ENCODE measurements around the gene SRRM4.

The SRRM4 gene

DNA sequence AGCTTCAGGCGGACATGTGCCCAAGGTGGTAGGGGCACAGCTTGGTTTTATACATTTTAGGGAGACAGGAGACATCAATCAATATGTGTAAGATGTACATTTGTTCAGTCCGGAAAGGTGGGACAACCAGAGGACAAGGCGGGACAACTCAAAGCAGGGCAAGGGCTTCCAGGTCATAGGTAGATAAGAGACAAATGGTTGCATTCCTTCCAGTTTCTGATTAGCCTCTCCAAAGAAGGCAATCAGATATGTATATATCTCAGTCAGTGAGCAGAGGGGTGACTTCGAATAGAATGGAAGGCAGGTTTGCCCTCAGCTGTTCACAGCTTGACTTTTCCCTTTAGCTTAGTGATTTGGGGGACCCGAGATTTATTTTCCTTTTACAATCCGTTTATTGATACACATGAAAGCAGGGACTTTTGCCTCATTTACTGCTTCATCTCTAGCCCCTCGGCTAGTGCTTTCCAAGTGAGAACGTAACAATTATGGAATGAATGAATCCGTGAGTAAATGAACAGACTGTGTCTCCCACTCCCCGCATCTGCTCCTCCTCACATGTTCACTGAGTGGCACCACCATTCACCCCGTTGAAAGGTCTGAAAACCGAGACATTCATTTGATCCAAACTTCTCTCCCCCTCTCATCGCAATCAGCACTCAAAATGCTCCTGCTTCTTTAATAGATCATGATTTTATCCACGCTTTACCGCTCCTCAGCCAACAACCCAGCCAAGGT, 190.5 kb downstream of the SRRM4 start:
- no peak for DNase-seq

DNA sequence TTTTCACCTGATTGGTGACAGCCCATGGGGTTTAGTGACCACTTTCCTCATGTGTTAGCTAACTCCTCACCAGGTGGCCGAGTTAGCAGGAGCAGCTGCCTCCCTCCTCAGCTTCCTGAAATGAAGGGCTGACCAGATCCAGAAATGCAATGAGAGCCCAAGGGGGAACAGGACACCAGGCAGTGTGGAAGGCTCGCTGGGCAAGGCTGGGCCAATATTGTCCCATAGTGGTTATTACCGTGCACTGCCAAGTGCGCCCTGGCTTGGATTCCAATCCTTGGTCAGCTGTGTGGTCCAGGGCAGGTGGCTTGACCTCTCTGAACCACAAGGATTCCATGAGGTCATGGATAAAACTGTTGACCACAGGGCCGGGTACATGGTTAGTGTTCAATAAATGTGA, 193.7 kb downstream of the SRRM4 start:
- DNase-seq, result no peak

DNA sequence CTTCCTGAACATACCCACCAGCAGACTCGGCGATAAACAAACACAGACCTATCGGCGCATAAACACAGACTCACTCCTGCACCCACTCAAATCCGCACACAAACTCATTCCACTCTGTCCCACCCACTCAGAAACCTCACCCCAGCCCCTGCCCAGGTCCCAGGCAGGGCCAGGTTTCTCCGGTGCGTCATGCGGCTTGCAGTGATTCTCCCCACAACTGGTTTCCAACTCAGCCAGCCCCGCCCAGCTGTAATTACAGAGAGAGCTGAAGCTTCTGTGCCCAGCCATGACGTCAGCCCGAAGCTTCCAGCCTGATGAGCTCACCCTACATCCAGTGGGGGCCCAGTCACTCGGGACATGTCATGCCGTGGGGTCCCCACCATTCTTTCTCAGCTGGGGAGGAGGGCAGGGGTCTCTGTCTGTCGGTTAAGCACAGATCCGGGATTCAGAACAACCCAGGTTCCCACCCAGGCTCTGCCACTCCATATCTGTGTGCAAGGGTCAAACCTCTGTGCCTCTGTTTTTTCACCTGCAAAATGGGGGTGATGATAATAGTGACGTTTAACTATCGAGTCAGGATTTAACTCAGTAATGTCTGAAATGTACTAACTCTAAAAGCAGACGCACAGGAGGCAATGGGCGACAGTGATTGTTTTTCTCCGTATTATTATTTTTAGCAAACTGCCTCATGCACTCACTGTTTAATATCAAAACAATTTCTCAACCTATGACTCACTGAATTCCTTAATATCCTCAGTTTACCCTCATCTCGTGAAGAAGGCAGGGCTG, 195.1 kb downstream of the SRRM4 start:
- peak; percentile 84 for DNase-seq

DNA sequence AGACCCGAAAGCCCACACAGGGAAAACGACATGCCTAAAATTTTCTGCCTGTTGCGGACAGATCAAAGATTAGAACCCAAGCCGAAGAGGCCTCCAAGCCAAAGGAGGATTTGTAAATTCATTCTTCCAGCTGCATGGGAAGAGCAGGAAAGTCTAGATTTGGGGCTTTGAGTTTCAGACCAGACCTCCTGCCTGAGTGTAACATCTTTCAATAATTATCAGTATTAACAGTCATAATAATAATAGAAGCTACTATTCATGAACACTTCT, 195.7 kb downstream of the SRRM4 start:
- no peak for DNase-seq

DNA sequence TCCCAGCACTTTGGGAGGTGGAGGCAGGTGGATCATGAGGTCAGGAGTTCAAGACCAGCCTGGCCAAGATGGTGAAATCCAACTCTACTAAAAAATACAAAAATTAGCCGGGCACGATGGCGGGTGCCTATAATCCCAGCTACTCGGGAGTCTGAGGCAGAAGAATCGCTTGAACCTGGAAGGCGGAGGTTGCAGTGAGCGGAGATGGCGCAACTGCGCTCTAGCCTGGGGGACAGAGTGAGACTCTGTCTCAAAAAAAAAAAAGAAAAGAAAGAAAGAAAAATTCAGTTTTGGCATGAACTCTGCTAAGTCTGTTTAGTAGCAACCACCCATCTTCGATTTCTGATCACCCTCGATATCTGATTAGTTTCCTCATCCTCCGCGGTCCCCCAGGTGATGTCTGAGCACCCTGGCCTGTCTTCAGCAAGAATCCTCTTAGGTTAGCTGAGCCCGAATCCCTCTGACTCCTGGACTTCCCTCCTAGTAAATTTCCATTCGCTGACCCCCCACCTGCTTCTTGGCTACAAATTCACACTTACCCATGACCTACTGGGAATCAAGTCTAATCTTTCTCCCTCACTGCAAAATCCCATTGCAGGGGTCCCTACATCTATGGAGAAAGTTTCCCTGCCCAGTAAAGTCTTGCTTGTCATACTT, 196.5 kb downstream of the SRRM4 start:
- no peak for DNase-seq

DNA sequence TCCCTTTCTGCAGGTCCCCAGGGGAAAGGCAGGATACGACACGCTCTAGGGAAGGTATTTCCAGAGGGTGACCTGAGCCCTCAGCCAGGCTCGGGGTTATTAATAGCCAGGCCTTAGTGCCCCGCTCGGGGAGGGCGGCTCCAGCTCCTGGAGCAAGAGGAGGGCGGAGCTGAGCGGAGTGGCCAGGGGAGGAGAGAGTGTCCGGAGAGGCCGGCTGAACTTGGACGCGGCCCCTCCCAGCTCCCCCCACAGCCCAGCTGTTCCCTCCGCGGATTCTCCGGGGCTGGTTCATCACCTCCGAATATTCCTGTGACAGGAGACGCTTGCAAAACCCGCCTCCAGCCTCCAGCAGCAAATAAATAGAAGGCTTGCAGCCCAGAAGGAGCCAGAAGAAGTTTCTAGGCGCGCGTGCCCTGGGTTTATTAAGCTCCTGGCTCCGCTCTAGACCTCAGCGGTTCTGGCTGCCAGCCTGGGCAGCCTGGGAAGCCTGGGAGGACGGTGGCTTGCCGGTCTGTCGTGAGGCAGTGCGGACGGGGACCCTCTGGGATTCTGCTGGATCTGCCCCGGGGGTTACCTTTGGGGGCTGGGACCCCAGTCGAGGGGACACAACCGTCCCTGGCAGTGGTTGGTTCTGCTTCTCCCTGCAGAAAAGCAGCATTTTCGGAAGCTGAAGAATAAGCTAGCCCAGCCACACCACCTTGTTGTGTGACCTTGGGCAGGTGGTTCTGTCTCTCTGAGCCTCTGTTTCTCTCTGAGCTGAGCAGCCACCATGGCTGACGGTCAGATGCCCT, 197.4 kb downstream of the SRRM4 start, which contains the start of gene HSPB8:
HSPB8 (plus strand) TSS at position 388 of the 791 bp plus-strand sequence; CDS start at position 770, 382 bp downstream.
- DNase-seq, result peak; percentile 77

DNA sequence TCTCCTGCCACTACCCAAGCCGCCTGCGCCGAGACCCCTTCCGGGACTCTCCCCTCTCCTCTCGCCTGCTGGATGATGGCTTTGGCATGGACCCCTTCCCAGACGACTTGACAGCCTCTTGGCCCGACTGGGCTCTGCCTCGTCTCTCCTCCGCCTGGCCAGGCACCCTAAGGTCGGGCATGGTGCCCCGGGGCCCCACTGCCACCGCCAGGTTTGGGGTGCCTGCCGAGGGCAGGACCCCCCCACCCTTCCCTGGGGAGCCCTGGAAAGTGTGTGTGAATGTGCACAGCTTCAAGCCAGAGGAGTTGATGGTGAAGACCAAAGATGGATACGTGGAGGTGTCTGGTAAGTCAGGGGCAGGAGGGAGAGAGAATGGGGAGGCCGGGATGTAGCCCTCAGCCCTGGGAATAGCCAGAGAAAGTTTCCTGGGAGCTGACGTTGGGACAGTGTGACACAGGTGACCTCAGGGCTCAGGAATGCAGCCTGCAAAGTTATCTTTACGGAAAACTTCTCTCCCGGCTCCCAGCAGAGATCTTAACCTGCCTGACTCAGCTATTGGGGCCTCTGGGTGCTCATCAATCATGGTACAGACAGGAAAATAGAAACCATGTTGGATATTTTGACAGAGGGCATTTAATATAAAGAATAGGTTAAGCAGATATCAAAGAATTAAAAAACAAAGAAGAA, 198.1 kb downstream of the SRRM4 start:
- DNase-seq, result no peak

DNA sequence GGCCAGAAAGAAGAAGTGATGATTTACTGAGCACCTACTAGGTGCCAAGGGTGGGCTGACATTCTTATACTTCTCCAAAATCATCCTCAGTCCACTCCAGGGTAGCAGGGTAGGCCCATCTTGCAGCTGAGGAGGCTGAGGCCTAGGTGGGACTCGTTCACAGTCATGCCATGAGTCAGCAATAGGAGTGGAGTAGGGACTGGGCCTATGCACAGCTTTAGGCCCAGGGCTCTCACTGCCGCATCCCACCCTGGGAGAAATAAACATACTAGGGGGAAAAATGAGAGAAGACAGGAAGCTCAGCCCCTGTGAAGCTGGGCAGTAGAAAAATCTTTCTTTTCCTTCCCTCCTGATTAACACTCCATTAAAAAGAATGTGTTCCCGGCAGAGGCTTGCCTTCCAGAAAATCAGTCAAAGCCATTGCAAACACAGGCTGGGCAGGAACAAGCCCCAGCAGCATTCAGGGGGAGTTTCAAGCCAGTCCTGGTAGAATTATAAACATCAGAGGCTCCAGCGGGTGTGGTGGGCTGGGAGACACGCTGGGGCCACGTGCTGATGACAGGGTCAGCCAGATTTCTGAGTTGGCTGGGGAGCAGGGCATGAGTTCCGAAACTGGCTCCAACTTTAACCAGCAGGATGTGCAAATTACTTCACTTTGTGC, 199.2 kb downstream of the SRRM4 start:
- DNase-seq, result no peak

DNA sequence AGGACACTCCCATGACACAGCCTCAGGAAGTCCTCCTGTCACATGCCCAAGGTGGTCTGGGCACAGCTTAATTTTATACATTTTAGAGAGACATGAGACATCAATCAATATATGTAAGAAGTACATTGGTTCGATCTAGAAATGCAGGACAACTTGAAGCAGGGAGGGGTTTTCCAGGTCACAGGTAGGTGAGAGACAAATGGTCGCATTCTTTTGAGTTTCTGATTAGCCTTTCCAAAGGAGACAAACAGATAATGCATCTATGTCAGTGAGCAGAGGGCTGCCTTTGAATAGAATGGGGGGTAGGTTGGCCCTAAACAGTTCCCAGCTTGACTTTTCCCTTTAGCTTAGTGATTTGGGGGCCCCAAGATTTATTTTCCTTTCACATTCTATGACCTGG, 199.9 kb downstream of the SRRM4 start:
- DNase-seq, result no peak

DNA sequence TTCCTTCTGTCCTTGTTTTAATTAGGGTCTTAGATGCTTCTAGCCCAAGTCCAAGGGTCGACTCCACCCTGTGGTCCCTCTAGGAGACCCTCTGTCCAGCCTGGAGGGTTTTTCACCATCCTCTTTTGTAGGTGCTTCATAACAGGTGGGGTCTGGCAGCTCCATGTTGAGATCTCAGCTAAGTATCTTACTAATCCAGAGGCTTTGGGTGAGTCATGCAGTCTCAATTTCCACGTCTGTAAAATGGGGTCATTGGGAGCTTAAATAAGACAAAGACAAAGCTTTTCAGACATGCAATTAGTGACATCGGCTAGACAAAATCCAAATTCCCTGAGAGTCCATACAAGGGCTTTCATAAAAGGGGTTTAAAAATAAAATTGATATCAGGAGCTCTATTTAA, 200.6 kb downstream of the SRRM4 start:
- no peak for DNase-seq

DNA sequence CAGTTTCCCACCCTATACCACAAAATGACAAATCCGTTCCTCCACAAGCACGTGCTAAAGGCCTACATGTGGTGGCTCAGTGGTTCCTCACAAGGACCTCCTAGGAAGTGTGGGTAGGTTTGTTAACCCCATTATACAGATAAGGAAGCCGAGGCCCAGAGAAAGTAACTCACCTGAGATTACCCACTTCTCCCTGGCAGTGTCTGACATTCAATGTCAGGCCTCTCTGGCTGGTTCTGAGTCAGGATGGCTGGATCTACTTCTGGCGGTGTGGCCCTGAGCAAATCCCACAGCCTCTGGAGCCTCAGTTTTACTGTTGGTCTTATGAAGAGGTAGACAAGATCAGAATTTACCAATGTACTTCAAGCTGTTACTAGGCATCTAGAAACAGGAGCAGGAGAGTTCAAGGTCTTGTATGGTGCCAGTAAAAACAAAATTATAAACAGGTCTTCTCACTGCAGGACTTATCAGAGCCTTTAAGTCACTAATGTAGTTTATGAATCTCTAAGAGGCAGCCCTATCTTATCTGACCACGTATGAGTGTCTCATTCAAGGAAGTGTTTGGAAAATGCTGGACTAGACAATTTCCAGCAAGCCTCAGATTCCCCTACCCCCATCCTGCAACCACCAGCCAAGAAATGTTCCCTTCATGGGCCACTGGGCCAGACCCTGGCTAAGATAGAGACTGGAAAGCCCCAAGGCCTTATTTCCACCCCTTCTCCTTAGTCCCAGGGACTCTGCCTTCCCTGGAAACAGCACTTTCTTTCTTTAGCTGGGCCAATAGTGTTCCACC, 201.6 kb downstream of the SRRM4 start:
- no peak for DNase-seq

DNA sequence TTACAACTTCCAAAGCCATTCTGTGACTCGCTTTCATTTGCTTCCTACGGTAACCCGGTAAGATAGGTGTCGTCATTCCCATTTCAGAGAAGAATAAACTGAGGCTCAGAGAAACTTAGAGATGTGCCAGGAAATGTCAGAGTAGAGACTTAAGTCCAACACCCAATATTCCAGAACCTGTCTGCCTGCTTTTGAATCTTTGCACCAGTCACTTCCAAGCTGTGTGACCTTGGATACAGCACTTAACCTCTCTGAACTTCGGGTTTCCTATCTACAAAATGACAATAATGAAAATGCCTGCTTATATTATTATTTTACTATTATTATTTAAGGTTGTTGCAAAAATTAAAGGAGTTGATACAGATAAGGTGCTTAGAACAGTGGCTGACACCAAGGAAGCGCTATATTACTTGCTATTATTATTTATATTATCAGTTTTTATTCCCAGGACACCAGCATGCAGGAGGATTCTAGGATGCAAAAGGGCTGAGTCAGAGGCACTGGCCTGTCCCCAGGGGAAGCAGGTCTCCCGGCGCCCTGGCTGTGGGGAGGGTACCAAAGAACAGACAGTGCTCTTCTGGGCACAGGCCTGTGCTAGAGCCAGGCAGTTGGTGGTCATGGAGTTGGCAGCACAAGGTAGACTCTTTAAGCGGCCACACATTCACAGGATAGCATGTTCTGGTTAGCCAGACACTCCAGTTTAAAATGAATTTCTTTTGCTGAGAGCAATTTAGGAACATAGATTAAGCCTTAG, 202.8 kb downstream of the SRRM4 start:
- no peak for DNase-seq

DNA sequence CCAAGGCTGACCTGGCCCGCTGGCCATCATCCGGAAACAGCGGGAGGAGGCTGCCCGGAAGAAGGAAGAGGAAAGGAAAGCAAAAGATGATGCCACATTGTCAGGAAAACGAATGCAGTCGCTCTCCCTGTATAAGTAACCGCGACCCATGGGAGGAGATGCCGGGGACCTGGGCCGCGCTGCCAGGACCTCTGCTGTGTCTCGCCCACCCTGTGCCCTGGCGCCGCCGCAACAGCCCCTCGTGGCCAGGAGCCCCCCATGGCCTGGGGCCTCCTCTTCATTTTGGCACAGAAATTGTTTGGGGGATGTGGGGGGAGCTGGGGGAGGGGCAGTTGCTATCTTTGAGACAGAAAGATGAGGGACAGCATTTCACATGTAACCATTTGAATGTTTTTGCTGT, 213.9 kb downstream of the SRRM4 start:
- DNase-seq, result no peak

DNA sequence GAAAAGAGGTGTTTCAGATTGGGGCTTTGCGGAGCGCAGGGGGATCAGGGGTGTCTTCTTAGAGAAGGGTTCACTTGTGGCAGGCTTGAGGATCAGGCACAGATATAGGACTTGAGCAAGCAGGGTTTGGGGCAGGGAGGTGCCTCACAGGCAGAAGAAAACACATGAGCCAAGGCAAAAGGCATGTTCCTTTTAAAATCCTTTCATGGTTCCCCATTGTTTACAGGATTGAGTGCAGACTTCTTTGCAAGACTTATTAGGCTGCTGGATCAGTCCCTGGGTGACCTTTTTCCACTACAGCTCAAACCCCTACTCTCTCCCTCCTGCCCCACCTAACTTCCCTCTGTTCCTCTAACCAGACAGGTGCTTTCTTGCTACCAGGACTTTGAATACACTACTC, 217.1 kb downstream of the SRRM4 start:
- no peak for DNase-seq

DNA sequence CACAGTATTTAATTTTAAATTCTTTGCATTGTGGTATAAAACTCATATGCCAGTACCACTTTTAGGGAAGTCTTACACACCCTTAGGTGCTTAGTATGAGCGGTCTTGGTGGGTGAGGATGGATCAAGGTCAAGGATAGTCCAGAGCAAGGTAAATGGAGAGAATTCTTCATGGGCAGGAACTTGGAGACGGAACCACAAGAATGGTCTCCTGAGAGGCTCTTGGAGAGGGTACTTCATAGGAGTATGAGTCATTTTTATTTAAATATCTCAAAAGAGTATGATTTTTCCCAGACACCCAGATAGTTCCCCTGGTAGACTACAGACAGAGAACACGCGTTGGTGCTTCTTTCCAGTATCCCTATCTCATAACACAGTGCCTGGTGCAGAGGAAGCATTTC, 219.3 kb downstream of the SRRM4 start:
- DNase-seq, result no peak

DNA sequence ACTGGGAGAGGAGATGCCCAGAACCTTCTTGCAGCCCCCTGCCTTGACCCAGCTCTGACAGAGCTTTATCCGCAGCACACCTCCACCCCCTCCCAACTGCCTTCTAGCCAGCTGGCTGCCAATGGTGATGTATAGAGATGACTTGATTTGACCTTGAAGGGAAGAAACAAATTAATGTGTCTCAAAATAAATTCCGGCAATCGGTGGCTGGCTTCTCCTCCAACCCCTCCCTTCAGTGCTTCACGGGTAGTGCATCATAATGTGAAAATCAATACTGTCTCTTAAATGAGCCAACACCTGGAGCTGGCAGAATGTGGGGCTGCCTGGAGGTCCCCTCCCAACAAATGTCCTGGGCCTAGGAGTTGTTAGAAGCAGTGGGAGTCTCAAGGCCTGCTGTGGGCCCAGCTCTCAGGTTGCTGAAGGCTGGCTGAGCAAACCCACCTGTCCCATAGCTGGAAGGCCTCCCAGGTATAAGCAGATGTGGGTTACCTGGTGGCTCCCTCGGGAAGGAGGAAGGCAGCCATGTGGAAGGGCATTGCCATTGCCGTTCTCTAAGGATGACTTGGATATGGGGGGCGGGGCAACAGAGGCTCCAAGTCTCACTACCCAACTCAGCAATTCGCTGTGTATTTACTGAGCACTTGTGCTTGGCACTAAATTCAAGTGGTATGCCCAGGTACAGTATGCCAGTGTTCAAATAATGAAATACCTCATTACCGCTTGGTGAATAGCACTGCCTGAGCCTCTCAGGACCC, 220.6 kb downstream of the SRRM4 start:
- peak; percentile 94 for DNase-seq

DNA sequence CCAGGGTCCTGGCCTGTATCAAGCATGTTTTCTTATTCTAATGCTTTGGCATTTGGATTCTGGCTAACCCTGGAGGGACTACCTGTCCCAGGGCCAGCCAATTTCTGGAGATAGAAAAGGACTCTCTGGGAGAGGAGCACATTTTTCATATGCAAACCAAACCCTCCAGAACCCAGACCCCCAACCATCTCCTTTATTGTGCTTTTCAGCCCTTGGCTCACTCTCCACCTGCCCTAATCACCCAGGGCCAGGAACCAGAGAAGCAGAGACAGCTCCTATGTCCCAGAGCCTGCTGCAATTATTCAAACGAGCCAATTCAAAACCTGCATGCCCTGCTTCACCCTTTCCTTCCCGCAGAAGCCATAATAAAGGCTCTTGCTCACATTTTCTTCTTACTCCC, 221.2 kb downstream of the SRRM4 start:
- DNase-seq, result peak; percentile 22

DNA sequence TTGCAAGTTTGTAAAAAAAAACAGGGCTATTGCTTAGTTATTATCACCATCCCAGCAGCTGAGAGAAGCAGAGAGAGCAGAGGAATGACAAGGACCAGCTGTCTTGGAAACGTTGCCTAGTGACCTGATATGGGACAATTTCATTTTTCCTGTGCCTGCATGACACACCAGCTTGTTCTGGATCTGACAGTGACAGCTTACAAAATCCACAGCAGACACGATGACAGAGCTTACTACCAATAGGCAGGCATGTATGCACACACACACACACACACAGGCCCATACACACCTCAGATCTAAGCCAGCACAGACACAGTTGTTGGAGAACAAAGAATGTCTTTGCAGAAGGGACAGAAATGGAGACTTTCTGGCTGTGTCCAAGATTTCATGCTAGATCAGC, 222.8 kb downstream of the SRRM4 start:
- no peak for DNase-seq

DNA sequence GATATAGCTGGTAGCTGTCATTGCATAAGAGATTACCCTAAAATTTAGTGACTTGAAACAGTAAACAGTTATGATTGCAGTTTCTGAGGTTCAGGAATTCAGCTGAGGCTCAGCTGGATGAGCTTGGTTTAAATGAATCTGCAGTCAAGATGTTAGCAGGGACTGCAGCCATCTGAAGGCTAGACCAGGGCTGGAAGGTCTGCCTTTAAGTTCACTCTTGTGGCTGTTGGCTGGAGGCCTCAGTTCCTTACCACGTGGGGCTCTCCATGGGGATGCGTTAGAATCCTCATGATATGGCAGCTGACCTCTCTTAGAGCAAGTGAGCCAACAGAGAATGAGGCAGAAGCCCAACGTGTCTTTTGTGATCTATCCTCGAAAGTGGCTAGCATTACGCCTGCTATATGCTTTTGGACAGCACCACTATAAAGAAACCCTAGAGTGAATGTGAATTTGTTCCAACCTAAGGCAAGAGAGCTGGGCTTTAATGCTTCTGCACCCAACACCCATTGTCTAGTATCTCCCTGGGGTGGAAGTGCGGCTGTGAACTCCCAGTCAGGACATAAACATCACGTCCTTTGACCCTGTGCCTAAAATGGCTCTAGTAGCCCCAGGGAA, 223.4 kb downstream of the SRRM4 start:
- no peak for DNase-seq
